ENCODE results near the gene MEIOSIN. TPM values are rescaled to one million over a fixed set of nuclear protein-coding genes. Genes with fewer than 3 reads are reported as not detected.

The MEIOSIN gene
- total RNA-seq, 4 donors from 2014 or later = not detected

GRCh38 chr19:45804959-45805230 lies 71.7 kb downstream of the MEIOSIN start:
- no peak for ATAC-seq (ENCODE audit: low FRiP score)
- TF ChIP-seq CTCF (IDR thresholded peaks at IDR 0.05) = no peak
- no peak for DNase-seq (ENCODE audit: low spot score)

- TF ChIP-seq CTCF (IDR thresholded peaks at IDR 0.05) = no peak
- no peak for ATAC-seq (ENCODE audit: low FRiP score)
- no peak for DNase-seq (ENCODE audit: low spot score)
These were observed 72.5 kb downstream of the MEIOSIN start for GRCh38 chr19:45805719-45806118.

- ATAC-seq (ENCODE audit: low FRiP score) = no peak
- no peak for DNase-seq (ENCODE audit: low spot score)
- TF ChIP-seq CTCF (IDR thresholded peaks at IDR 0.05) = no peak
These were observed 76.5 kb downstream of the MEIOSIN start for GRCh38 chr19:45809643-45810159.

- TF ChIP-seq CTCF (IDR thresholded peaks at IDR 0.05) = no peak
- DNase-seq (ENCODE audit: low spot score) (no peak), ATAC-seq (ENCODE audit: low FRiP score) (no peak)
These were observed 79.1 kb downstream of the MEIOSIN start for GRCh38 chr19:45812297-45812696.

Other genes with a start within 250 kb of the MEIOSIN start
- 1 to 10 TPM; 3.8 to 9.4 (median 7.0) TPM for gene RTN2, start 236.4 kb upstream of the MEIOSIN start, total RNA-seq
- gene PPM1N, start 235.0 kb upstream of the MEIOSIN start, total RNA-seq = 1 to 10 TPM; 1.9 to 3.8 (median 2.9) TPM
- 100 to 1,000 TPM in 1 of 4 donors, 10 to 100 TPM in 3; 47.0 to 132 (median 68.7) TPM for gene VASP, start 226.0 kb upstream of the MEIOSIN start, total RNA-seq
- 10 to 100 TPM in 2 of 4 donors, 1 to 10 TPM in 2; 6.3 to 15.5 (median 11.1) TPM for gene OPA3, start 148.6 kb upstream of the MEIOSIN start, total RNA-seq
- gene GPR4, start 131.2 kb upstream of the MEIOSIN start, total RNA-seq = 10 to 100 TPM in 3 of 4 donors, 1 to 10 TPM in 1; 6.0 to 29.4 (median 12.0) TPM
- gene EML2, start 94.0 kb upstream of the MEIOSIN start, total RNA-seq = 10 to 100 TPM; 18.0 to 22.4 (median 19.9) TPM
- 1 to 10 TPM; 1.1 to 8.7 (median 2.5) TPM for gene GIPR, start 65.2 kb upstream of the MEIOSIN start, total RNA-seq
- gene SNRPD2, start 41.5 kb upstream of the MEIOSIN start, total RNA-seq = 100 to 1,000 TPM; 104 to 194 (median 148) TPM
- gene QPCTL, start 40.8 kb upstream of the MEIOSIN start, total RNA-seq = 1 to 10 TPM; 2.7 to 5.8 (median 5.2) TPM
- gene FBXO46, start 2.5 kb upstream of the MEIOSIN start, total RNA-seq = 1 to 10 TPM; 5.8 to 7.6 (median 6.7) TPM
- 10 to 100 TPM in 1 of 4 donors, 1 to 10 TPM in 3; 4.3 to 13.4 (median 7.8) TPM for gene SIX5, start 35.8 kb downstream of the MEIOSIN start, total RNA-seq
- gene DMPK, start 49.1 kb downstream of the MEIOSIN start, total RNA-seq = 10 to 100 TPM in 3 of 4 donors, 1 to 10 TPM in 1; 9.4 to 30.1 (median 23.2) TPM
- 10 to 100 TPM; 26.2 to 42.5 (median 35.9) TPM for gene DMWD, start 59.4 kb downstream of the MEIOSIN start, total RNA-seq
- gene RSPH6A, start 81.9 kb downstream of the MEIOSIN start, total RNA-seq = under 1 TPM in 1 of 4 donors, not detected in 3; 0.24 TPM
- 10 to 100 TPM; 17.3 to 35.2 (median 27.1) TPM for gene SYMPK, start 129.7 kb downstream of the MEIOSIN start, total RNA-seq
- gene FOXA3, start 130.9 kb downstream of the MEIOSIN start, total RNA-seq = under 1 TPM in 2 of 4 donors, not detected in 2; 0.38 to 0.79 TPM
- gene IRF2BP1, start 152.7 kb downstream of the MEIOSIN start, total RNA-seq = 10 to 100 TPM; 10.6 to 14.2 (median 11.2) TPM
- gene MYPOP, start 169.2 kb downstream of the MEIOSIN start, total RNA-seq = 1 to 10 TPM; 1.3 to 6.8 (median 2.6) TPM
- not detected for gene NANOS2, start 181.3 kb downstream of the MEIOSIN start, total RNA-seq
- gene NOVA2, start 240.4 kb downstream of the MEIOSIN start, total RNA-seq = 10 to 100 TPM in 1 of 4 donors, 1 to 10 TPM in 2, under 1 TPM in 1; 0.74 to 10.9 (median 3.8) TPM

Data from omental fat pad (tissue), 4 donors.